B cell (primary cell): ENCODE results near the gene DLG1. TPM values are rescaled to one million over a fixed set of nuclear protein-coding genes. Genes with fewer than 3 reads are reported as not detected.

Experiments
- ATAC-seq: fragments of 200-7000 bp; cut with Tn5 transposase; one replicate; pipeline ENCODE4 v1.10.0; 2021; ENCODE audit warnings: low read depth, mild to moderate bottlenecking, moderate number of reproducible peaks, moderate library complexity
- CTCF ChIA-PET: fragments of 350-600 bp; sonication (Branson Sonifier 250); formaldehyde crosslinking; loops from one replicate; lab custom pipeline; 2021; ENCODE audit warnings: antibody characterized with exemption, inconsistent platforms; lab: Charles Lee
- POLR2A ChIA-PET: fragments of 350-600 bp; sonication (Branson Sonifier 250); formaldehyde crosslinking; loops from one replicate; lab custom pipeline; 2021; ENCODE audit warnings: antibody characterized with exemption; lab: Charles Lee
- DNase-seq: peaks from one replicate; pipeline ENCODE4 v3.0.0; 2013
- H2AFZ ChIP-seq: 2 replicates; pipeline ENCODE4 v1.6.1; 2012; ENCODE audit warnings: mild to moderate bottlenecking, low read depth, low read length; ENCODE audit not compliant: insufficient read depth, poor library complexity, severe bottlenecking
- H3K27ac ChIP-seq, 2 donors: 1 replicate in 1 of 2; 2 replicates in 1 of 2; pipeline ENCODE4 v1.5.1; 2012 to 2013; ENCODE audit warnings: low read length in 2 of 2, mild to moderate bottlenecking in 2 of 2, moderate library complexity in 1 of 2
- H3K27me3 ChIP-seq, 4 experiments: fragments of 200-600 bp in 1 of 4; sonication (generic) in 1 of 4; replicated peaks in 1 of 4; 1 replicate in 2 of 4; 2 replicates in 2 of 4; pipeline versions ENCODE4 v1.6.1 to v1.7.0; 2013 to 2016; ENCODE audit warnings: low read length in 3 of 4, mild to moderate bottlenecking in 2 of 4, mixed read lengths in 1 of 4, moderate library complexity in 1 of 4; ENCODE audit not compliant: insufficient read depth in 4 of 4, control insufficient read depth in 3 of 4; ENCODE audit errors: control extremely low read depth in 1 of 4
- H3K36me3 ChIP-seq, 2 experiments: replicated peaks in 1 of 2; 1 replicate in 1 of 2; 2 replicates in 1 of 2; pipeline versions ENCODE4 v1.6.1 to v1.7.1; 2013; ENCODE audit warnings: low read length in 1 of 2; ENCODE audit not compliant: insufficient read depth in 2 of 2, control insufficient read depth in 1 of 2; ENCODE audit errors: control extremely low read depth in 1 of 2, extremely low read depth in 1 of 2
- H3K4me1 ChIP-seq, 2 donors: fragments of 200-600 bp in 1 of 2; sonication (generic) in 1 of 2; 1 replicate in 1 of 2; 2 replicates in 1 of 2; pipeline versions ENCODE4 v1.5.1 to v1.6.1; 2013 to 2017; ENCODE audit warnings: low read length in 2 of 2; ENCODE audit not compliant: control insufficient read depth in 2 of 2, insufficient read depth in 2 of 2
- H3K4me2 ChIP-seq: replicated peaks from 2 replicates; pipeline ENCODE3; 2012; ENCODE audit warnings: mild to moderate bottlenecking, low read depth, low read length; ENCODE audit not compliant: poor library complexity, severe bottlenecking
- H3K4me3 ChIP-seq, 5 experiments: fragments of 200-600 bp in 1 of 5; sonication (generic) in 1 of 5; 1 replicate in 3 of 5; 2 replicates in 2 of 5; pipeline versions ENCODE4 v1.5.1 to v1.7.0; 2011 to 2016; ENCODE audit warnings: low read length in 4 of 5, mild to moderate bottlenecking in 4 of 5, low read depth in 2 of 5, control low read depth in 1 of 5, moderate library complexity in 1 of 5; ENCODE audit not compliant: insufficient read depth in 1 of 5; ENCODE audit errors: control extremely low read depth in 1 of 5, extremely low read depth in 1 of 5
- H3K79me2 ChIP-seq: fragments of 200-600 bp; sonication (generic); one replicate; pipeline ENCODE4 v1.6.0; 2016; ENCODE audit warnings: low read length; ENCODE audit not compliant: control insufficient read depth, insufficient read depth
- H3K9ac ChIP-seq: fragments of 200-600 bp; sonication (generic); 2 replicates; pipeline ENCODE4 v1.6.1; 2017; ENCODE audit warnings: mild to moderate bottlenecking, low read length, moderate library complexity
- H3K9me3 ChIP-seq, 3 donors: one replicate each; pipeline versions ENCODE4 v1.6.1 to v1.7.1; 2013; ENCODE audit warnings: low read length in 2 of 3; ENCODE audit not compliant: control insufficient read depth in 2 of 3, insufficient read depth in 1 of 3; ENCODE audit errors: control extremely low read depth in 1 of 3
- H4K20me1 ChIP-seq: 2 replicates; pipeline ENCODE4 v1.6.0; 2012; ENCODE audit warnings: mild to moderate bottlenecking, low read length; ENCODE audit not compliant: insufficient read depth, control insufficient read depth, poor library complexity, severe bottlenecking
- H3K27ac Mint-ChIP-seq: one replicate; pipeline ENCODE4 v1.8.0; 2021; ENCODE audit warnings: mixed read lengths
- H3K27me3 Mint-ChIP-seq: one replicate; pipeline ENCODE4 v1.8.0; 2021; ENCODE audit warnings: mixed read lengths
- H3K4me1 Mint-ChIP-seq: one replicate; pipeline ENCODE4 v1.8.0; 2021; ENCODE audit warnings: mixed read lengths
- H3K4me3 Mint-ChIP-seq: one replicate; pipeline ENCODE4 v1.8.0; 2021; ENCODE audit warnings: mixed read lengths
- H3K9me3 Mint-ChIP-seq: one replicate; pipeline ENCODE4 v1.8.0; 2022; ENCODE audit warnings: mixed read lengths; ENCODE audit not compliant: insufficient read depth
- CTCF ChIP-seq: fragments of 200-600 bp; IDR thresholded peaks from one replicate; pipeline ENCODE4 v1.8.0; 2022; ENCODE audit warnings: antibody characterized with exemption, mild to moderate bottlenecking
- EZH2 ChIP-seq: IDR thresholded peaks from 2 replicates; pipeline ENCODE4 v1.6.1; 2012; ENCODE audit warnings: borderline replicate concordance, low read depth, mild to moderate bottlenecking, moderate library complexity, low read length; ENCODE audit not compliant: insufficient read depth, poor library complexity, severe bottlenecking
- WGBS: methylation state at CpG from one replicate; pipeline ENCODE4 v1.1.5; 2013; ENCODE audit warnings: missing lambda C conversion rate; ENCODE audit not compliant: insufficient coverage; 5-methylcytosine and 5-hydroxymethylcytosine counted together
- intact Hi-C: fragments of 100-400 bp; cut with micrococcal nuclease; formaldehyde crosslinking; loops from one replicate; pipeline ENCODE4 v1.10.0; 2022
- polyA plus RNA-seq: library from polyadenylated mRNA; depleted of rRNA; stranded (reverse); fragments of >200 nt; gene quantifications from 2 replicates; pipeline ENCODE4 v1.2.3, GENCODE V29; 2012
- small RNA-seq: library from RNA; depleted of rRNA; stranded (forward); fragments of <200 nt; gene quantifications from one replicate; pipeline ENCODE3, GENCODE V24; 2012; ENCODE audit warnings: low replicate concordance, low read depth; ENCODE audit not compliant: insufficient read length
- total RNA-seq, 2 donors: library from RNA; stranded (reverse); fragments of 120-200 nt in 1 of 2; gene quantifications; 1 replicate in 1 of 2; 2 replicates in 1 of 2; pipeline versions ENCODE4 v1.2.3 to v1.2.4, GENCODE V29; 2013 to 2022

The DLG1 gene
- total and polyA plus RNA-seq, 2 donors (not counting 1 experiment from before 2014, with no cell fraction given), result 23.4 to 114 TPM

GRCh38 chr3:196995027-196995426 is 303.4 kb downstream of the DLG1 start:
- H3K9me3 ChIP-seq, result peaks cover 0 to 10% (median 0%) of the 10 kb centered on the region in 3 donors
- ChIA-PET POLR2A (no interaction called here), CTCF (interaction anchor here (0.7 kb wide), 1 partner anchor 35 kb away, joined by 3 read pairs; the partner anchor contains the start of gene MELTF)
- Mint-ChIP-seq H3K27me3 (no peaks in the 10 kb centered on the region), H3K27ac (no peak overlapping the region), H3K4me1 (no peaks in the 10 kb centered on the region), H3K9me3 (no peaks in the 10 kb centered on the region), H3K4me3 (no peak overlapping the region)
- no peaks in the 10 kb centered on the region for H3K36me3 ChIP-seq
- no peaks in the 10 kb centered on the region for H3K4me1 ChIP-seq
- H3K4me2 ChIP-seq, result no peak overlapping the region
- DNase-seq, result no peak
- no peak for TF ChIP-seq EZH2
- TF ChIP-seq CTCF, result no peak
- no peak overlapping the region for H3K4me3 ChIP-seq
- ATAC-seq, result no peak
- intact Hi-C loops, result no loop called here
- 96% methylated on average over 19 of the region's 19 CpGs for WGBS
- H3K9ac ChIP-seq, result no peak overlapping the region
- H4K20me1 ChIP-seq, result no peaks in the 10 kb centered on the region
- no peaks in the 10 kb centered on the region for H3K27me3 ChIP-seq
- no peaks in the 10 kb centered on the region for H3K79me2 ChIP-seq
- no peak overlapping the region for H3K27ac ChIP-seq
- H2AFZ ChIP-seq, result no peak overlapping the region

GRCh38 chr3:196994056-196994455 is 304.4 kb downstream of the DLG1 start:
- Mint-ChIP-seq H3K27me3 (no peaks in the 10 kb centered on the region), H3K27ac (no peak overlapping the region), H3K4me3 (no peak overlapping the region), H3K4me1 (no peaks in the 10 kb centered on the region), H3K9me3 (no peaks in the 10 kb centered on the region)
- TF ChIP-seq EZH2 (no peak), CTCF (no peak)
- Histone ChIP-seq H3K36me3 (no peaks in the 10 kb centered on the region), H3K27me3 (peaks cover 0 to 3% (median 0%) of the 10 kb centered on the region in 4 experiments), H3K9ac (no peak overlapping the region), H3K4me1 (no peaks in the 10 kb centered on the region), H3K4me3 (no peak overlapping the region), H2AFZ (no peak overlapping the region), H4K20me1 (no peaks in the 10 kb centered on the region), H3K79me2 (no peaks in the 10 kb centered on the region), H3K27ac (no peak overlapping the region), H3K4me2 (no peak overlapping the region), H3K9me3 (peaks cover 0 to 6% (median 0%) of the 10 kb centered on the region in 3 donors)
- ChIA-PET POLR2A (no interaction called here), CTCF (interaction anchor here (1.4 kb wide), 1 partner anchor 9 kb away, joined by 5 read pairs; no protein-coding TSS in a partner anchor)
- ATAC-seq (no peak), DNase-seq (no peak)
- intact Hi-C loops, result no loop called here
- WGBS, result 92% methylated on average over 16 of the region's 16 CpGs

Small RNA genes within 50 kb of the gene (small RNA-seq; reads per million reads assigned to genes)
- gene MIR4797, result not detected
